ENCODE measurements around the gene ARPC1B.

DNA sequence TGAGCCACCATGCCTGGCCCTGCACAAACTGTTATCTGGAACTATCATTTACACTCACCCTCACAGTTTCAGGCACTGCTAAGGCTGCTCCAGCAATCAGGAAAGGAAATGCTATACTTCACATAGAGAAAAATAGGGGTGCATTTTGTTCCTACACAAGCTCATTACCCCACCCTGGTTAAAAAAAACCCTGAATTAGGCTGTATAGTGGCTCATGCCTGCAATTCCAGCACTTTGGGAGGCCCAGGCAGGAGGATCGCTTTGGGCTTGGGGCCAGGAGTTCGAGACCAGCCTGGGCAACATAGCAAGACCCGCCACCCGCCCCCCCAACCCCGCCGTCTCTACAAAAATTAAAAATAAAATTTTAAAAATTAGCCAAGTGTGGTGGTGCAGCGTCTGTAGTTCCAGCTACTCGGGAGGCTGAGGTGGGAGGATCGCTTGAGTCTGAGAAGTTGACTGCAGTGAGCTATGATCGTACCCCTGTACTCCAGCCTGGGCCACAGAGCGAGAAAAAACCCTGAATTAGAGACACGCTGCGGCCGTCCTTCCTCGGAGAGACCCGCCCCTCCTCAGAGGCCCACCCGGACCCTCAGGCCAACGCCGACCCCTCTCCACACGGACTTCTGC, 63.5 kb downstream of the ARPC1B start:
- TF ChIP-seq JUND (IDR thresholded peaks at IDR 0.05) = no peak
- no peak for TF ChIP-seq CTCF (IDR thresholded peaks at IDR 0.05)
- no peak for TF ChIP-seq RCOR1 (IDR thresholded peaks at IDR 0.05; ENCODE audit: low read length)
- TF ChIP-seq POLR2AphosphoS5 (IDR thresholded peaks at IDR 0.05; ENCODE audit: low read depth, low read length) = no peak
- no peak for TF ChIP-seq SIN3A (IDR thresholded peaks at IDR 0.05; ENCODE audit: borderline replicate concordance, low read depth, low read length)

Data from SK-N-SH (cell line).